Inferior parietal cortex (tissue), 1 donor: Measurements from ENCODE around the gene ALAS1.

Source experiments
- DNase-seq: peaks from one replicate; pipeline ENCODE4 v3.0.0-alpha.2; 2016; ENCODE audit errors: extremely low spot score

The ALAS1 gene

GRCh38 chr3:52234516-52235447 lies 36.8 kb downstream of the ALAS1 start:
- no peak for DNase-seq

DNA sequence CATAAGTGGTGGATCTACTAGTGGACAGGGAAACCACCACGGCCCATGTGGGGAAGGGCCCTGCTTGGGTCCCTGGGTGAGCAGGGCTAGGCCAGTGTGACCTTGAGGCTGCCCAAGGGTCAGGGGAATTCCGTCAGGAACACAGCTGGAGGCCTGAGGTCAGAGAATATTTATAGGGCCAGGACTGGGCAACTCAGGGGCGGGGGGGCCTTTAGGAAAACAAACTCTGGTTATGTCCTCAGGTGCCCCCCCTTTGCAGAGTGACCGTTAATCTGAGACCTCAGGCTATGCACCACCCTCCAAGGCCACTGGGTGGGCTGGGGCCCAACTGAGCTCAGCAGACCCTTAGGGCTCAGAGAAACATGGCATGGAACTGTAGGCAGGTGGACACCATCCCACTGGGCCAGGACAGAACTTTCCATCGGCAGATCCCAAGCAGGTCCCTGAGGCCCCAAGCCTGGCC lies 38.5 kb downstream of the ALAS1 start:
- DNase-seq = no peak

GRCh38 chr3:52237006-52237656 lies 39.2 kb downstream of the ALAS1 start:
- DNase-seq = no peak

DNA sequence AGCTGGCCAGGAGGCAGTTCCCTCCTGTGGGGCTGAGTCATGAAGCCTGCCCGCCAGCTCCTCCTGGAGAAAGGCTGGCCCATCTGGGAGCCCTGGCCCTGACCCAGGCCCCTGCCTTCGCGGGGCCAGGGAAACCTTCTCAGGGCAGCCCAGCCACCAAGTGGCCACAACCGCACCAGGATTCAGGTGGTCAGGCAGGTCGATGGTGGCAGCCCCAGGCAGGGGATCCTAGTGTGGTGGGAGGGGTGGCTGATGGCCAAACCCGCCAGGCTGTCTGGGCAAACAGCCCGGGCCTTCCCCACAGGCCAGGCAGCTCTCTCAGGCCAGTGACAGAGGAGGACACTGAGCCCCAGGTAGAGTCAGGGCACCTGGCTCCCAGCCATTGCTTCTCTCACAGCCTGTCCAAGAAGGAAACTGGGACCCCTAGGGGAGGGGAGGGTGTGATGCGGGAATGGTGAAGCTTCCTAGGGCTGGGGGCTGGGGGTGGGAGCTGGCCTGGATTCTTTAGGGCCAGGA lies 39.8 kb downstream of the ALAS1 start:
- DNase-seq = peak; percentile 36

GRCh38 chr3:52238193-52238760 lies 40.3 kb downstream of the ALAS1 start:
- DNase-seq = no peak

DNA sequence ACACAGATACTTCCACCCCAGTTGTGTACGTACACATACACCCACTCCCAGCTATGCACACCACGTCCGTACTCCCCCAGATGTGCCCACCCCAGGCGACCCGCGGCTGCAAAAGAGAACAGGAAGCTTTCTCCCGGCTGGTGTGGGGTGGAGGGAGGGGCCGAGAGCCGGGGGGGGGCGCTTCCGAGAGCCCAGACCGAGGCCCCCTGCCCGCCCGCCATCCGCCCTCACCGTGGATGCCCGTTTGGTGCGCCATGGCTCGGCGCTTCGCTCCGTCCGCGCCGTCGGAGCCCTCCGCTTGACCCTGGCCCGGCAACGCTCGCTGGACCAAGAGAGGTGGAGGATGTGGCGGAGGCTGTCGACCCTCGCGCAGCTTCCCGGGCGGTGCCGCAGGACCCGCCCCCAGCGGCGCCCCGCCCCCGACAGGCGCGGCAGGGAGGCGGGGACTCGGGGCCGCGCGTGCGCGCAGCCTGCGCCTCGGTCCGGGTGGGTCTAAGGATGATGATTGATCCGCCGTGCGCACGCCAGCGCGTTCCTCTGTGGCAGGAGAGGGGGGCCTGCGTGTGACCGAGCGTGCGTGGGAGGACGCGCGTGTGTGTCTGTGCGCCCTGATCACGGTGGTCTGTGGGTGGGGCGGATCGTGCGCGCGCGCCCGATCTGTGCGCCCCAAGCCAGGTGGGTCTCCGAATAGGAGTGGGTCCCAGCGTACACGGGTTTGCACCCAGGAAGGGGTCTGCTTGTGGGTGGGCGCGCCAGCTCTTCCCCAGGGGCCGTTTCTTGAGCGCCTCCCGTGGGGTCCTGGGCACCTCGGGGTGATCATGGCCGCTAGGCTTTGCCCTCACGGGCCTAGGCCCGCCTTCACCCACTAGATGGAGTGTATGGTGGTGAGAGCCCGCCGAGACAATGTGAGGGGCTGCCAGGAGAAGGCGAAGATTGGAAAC lies 41.1 kb downstream of the ALAS1 start, which contains the start of gene TWF2:
TSS of gene TWF2 (minus strand) at position 398 of the 941 bp plus-strand sequence. CDS start at position 256, 142 bp downstream.
- DNase-seq = peak; percentile 72

- no peak for DNase-seq
These were observed 42.3 kb downstream of the ALAS1 start for GRCh38 chr3:52240059-52240885.

GRCh38 chr3:52240886-52241370 lies 43.0 kb downstream of the ALAS1 start:
- no peak for DNase-seq

- DNase-seq = no peak
These were observed 44.1 kb downstream of the ALAS1 start for GRCh38 chr3:52242039-52242438.

DNA sequence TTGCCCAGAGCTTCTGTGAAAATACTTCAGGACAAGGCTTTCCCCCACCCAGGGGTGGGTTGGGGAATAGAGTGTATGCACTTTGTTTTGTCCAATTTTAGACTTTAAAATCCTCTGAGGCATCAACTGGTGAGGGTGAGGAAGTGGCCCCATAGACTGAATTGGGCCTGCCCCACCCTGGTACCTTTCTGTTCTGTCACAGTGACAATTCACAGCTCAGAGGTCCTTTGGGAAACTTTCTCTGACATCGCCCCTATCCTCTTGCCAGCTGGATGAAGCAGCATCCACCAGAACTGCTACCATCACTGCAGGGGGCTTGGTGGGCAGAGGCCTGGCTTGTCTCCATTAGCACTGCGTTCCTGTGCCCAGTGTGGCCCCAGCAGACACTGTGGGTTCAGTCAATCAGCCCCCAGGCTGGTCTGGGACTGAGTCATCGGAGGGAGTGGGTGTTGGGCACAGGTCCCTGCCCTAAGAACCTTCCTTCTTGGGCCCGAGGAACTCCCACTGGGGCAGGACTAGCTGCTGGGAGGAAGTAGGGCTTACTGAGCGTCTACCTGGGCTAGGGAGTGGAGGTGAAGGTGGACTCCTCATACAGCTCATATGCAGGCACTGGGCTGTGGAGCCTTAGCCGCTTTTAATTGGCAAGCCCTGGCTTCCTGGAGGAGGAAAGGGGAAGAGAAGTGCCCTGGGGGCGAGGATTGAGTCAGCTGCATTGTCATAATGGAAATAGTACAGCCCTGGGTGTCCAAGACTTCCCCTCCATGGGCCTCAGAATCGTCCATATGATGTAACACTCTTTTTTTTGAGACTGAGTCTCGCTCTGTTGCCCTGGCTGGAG lies 46.0 kb downstream of the ALAS1 start:
- DNase-seq = no peak

- no peak for DNase-seq
These were observed 47.6 kb downstream of the ALAS1 start, which contains the start of gene PPM1M for GRCh38 chr3:52245322-52246263. PPM1M (plus strand) TSS chr3:52245759; CDS start chr3:52245825, 66 bp downstream.

DNA sequence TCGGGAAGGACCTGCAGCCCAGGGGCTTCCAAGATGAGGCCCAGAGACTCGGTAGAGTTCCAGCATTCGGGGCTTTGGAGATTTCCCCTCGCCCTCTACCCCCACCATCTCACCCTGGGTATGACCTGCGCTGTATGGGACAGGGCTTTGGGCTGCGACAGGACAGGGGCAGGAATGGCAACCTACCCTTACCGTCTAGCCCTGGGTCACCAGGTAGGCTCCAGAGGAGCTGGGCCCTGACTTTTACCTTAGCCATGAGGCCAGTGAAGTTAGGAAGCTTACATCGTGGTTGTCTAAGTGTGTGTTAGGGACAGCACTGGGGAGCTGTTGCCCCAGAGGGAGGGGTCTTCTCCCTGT lies 48.3 kb downstream of the ALAS1 start:
- no peak for DNase-seq

- DNase-seq = no peak
These were observed 48.9 kb downstream of the ALAS1 start for GRCh38 chr3:52246728-52247408.

GRCh38 chr3:52247409-52248164 lies 49.6 kb downstream of the ALAS1 start:
- DNase-seq = no peak

- no peak for DNase-seq
These were observed 50.2 kb downstream of the ALAS1 start for GRCh38 chr3:52248165-52248541.

DNA sequence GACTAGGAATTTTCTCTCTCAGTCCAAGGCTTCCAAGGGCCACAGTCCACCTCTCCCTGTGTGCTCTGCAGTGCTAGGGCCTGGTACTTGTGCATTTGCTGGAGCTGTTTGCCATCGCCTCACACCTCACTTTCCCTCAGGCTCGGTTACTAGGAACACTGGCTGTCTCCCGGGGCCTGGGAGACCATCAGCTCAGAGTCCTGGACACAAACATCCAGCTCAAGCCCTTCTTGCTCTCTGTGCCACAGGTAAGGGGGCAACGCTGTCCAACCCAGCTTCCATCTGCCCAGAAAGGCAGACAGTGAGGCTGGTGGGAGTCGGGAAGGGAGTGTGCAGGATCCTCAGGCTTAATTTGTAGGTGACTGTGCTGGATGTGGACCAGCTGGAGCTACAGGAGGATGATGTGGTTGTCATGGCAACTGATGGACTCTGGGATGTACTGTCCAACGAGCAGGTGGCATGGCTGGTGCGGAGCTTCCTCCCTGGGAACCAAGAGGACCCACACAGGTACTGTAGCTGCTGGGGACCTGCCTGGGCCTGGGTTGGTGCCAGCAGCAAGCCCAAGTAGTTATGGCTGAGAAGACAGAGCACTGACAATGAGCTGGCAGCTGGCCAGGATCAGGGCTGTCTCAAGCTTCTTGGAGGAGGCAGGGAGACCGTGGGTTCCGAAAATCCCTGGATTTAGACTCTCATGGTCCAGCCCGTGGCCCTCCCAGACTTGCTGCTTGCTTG lies 51.0 kb downstream of the ALAS1 start:
- no peak for DNase-seq
